HUES48 (cell line): ENCODE data around the gene SLC4A5.
"Not testable (repeated sequence)": the region's sequence is repeated elsewhere in the genome, so short reads cannot be mapped to it uniquely, and the experiment has no call there.

Experiments used
- H3K27ac ChIP-seq: one replicate; pipeline ENCODE4 v1.7.0; 2013; ENCODE audit warnings: low read depth, low read length, inconsistent platforms
- H3K27me3 ChIP-seq: 2 replicates; pipeline ENCODE4 v1.6.1; 2013; ENCODE audit warnings: mild to moderate bottlenecking, low read length; ENCODE audit not compliant: control insufficient read depth, insufficient read depth
- H3K36me3 ChIP-seq: 2 replicates; pipeline ENCODE4 v1.6.1; 2013; ENCODE audit warnings: low read length; ENCODE audit not compliant: control insufficient read depth, insufficient read depth
- H3K4me1 ChIP-seq: 2 replicates; pipeline ENCODE4 v1.6.1; 2013; ENCODE audit warnings: mild to moderate bottlenecking, low read length; ENCODE audit not compliant: control insufficient read depth, insufficient read depth
- H3K4me3 ChIP-seq: 2 replicates; pipeline ENCODE4 v1.5.1; 2013; ENCODE audit warnings: mild to moderate bottlenecking, low read depth, low read length
- H3K9ac ChIP-seq: 2 replicates; pipeline ENCODE4 v1.6.1; 2013; ENCODE audit warnings: mild to moderate bottlenecking, low read depth, low read length, moderate library complexity
- H3K9me3 ChIP-seq: 2 replicates; pipeline ENCODE4 v1.6.1; 2013; ENCODE audit warnings: low read length; ENCODE audit not compliant: control insufficient read depth, insufficient read depth

Gene SLC4A5

DNA sequence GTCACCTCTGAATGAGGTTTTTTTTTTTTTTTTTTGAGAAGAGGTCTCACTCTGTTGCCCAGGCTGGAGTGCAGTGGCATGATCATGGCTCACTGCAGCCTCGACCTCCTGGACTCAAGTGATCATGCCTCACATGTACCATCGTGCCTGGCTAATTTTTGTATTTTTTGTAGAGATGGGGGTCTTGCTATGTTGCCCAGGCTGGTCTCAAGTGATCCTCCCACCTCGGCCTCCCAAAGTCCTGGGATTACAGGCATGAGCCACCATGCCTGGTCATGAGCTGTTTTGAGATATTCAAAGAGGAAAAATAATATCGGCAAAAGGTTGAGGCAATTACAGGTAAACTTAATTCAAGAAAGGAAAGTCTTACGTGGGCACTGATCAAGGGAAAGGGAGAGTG, 113.4 kb downstream of the SLC4A5 start:
- H3K36me3 ChIP-seq, H3K27me3 ChIP-seq, H3K4me3 ChIP-seq, H3K9ac ChIP-seq, H3K4me1 ChIP-seq, H3K9me3 ChIP-seq, H3K27ac ChIP-seq: not testable (repeated sequence)

DNA sequence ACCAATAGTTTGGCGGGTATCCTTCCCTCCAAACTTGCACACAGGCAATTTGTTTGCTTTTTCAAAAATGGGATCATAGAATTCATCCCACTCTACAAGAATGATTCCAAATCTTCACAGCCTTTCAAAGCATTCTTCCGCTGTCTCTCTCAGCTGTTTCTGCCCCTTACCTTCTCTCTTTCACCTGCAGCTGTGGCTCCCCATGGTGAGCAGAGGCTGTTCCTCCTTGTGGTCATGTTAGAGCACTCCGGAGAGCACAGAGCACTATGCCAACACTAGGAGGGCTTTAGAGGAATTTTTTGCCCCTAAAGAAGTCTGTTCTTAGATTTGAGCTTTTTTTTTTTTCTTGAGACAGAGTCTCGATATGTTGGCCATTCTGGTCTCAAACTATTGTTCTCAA, 114.4 kb downstream of the SLC4A5 start:
- Histone ChIP-seq H3K36me3 (no peaks in the 10 kb centered on the region), H3K9me3 (no peaks in the 10 kb centered on the region), H3K4me3 (no peak overlapping the region), H3K27me3 (no peaks in the 10 kb centered on the region), H3K9ac (no peak overlapping the region), H3K27ac (no peak overlapping the region), H3K4me1 (peaks cover 2% of the 10 kb centered on the region; the same call in 1 of the 2 replicates)

DNA sequence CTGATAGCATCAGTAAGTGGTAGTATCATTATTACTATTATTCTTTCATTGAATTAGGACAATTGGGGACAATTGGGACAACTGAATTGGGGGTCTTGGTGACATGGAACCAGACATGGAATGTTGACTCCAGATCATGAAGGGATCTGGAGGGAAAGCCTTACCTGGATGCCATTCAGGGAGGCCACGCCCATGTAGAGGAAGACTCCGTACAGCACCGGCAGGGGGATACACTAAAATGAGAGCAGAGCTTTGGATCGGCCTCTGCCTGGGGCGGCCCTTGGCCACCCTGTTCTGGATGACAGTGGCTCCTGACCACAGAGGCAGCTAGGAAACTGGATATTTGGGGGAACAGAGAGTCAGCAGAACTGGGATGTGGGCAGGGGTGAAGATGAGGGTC, 115.6 kb downstream of the SLC4A5 start:
- H3K9ac ChIP-seq, result no peak overlapping the region

GRCh38 chr2:74226648-74227213, 116.5 kb downstream of the SLC4A5 start:
- H3K9ac ChIP-seq, result no peak overlapping the region
- no peak overlapping the region for H3K4me3 ChIP-seq
- no peaks in the 10 kb centered on the region for H3K36me3 ChIP-seq
- H3K9me3 ChIP-seq, result no peaks in the 10 kb centered on the region
- H3K27ac ChIP-seq, result no peak overlapping the region
- peaks cover 2% of the 10 kb centered on the region; the same call in 1 of the 2 replicates for H3K4me1 ChIP-seq
- no peaks in the 10 kb centered on the region for H3K27me3 ChIP-seq

More for the DNA sequence above, 115.6 kb downstream of the SLC4A5 start:
- Histone ChIP-seq H3K4me3 (no peak overlapping the region), H3K27ac (no peak overlapping the region), H3K27me3 (no peaks in the 10 kb centered on the region), H3K36me3 (no peaks in the 10 kb centered on the region), H3K9me3 (no peaks in the 10 kb centered on the region), H3K4me1 (peaks cover 2% of the 10 kb centered on the region; the same call in 1 of the 2 replicates)

DNA sequence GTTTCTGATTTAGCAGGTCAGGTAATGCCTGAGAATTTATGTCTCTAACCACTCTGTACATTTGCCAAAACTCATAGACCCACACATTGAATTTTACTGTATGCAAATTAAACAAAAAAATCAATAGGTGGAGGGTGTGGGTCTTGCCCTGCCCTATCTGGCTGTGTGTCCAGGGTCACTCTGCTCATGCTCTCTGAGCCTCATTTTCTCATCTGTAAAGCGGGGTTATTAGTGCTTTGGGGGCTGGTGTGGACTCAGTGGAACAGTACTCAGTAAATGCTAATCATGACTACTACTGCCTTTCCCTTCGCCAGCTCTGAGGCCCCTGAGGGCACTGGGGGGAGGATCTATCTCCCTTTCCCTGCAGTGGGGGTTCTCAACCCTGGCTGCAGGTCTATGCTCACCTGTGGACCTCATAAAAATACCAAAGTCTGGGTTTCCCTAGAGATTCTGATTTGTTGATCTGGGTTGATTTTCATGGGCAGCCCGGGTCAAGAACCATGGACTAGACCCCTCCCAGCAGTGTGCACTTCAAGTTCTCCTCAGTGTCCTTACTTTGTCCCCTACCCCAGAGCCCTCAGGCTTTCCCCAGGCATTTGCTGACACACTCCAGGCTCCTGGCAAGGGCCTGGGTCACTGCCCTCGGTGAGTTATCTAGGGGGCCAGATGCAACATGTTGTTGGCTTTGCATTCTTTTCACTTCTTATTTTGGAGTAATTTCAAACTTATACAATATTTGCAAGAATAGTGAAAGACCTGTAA, 117.3 kb downstream of the SLC4A5 start:
- Histone ChIP-seq H3K4me1 (peaks cover 2% of the 10 kb centered on the region; the same call in 1 of the 2 replicates), H3K27ac (no peak overlapping the region), H3K9ac (no peak overlapping the region), H3K27me3 (no peaks in the 10 kb centered on the region), H3K36me3 (no peaks in the 10 kb centered on the region), H3K4me3 (no peak overlapping the region), H3K9me3 (no peaks in the 10 kb centered on the region)

- Histone ChIP-seq H3K4me1 (peaks cover 2% of the 10 kb centered on the region; the same call in 1 of the 2 replicates), H3K9me3 (no peaks in the 10 kb centered on the region), H3K27me3 (no peaks in the 10 kb centered on the region), H3K36me3 (peaks cover 12% of the 10 kb centered on the region), H3K27ac (no peak overlapping the region), H3K4me3 (no peak overlapping the region), H3K9ac (no peak overlapping the region)
These were observed 119.1 kb downstream of the SLC4A5 start for GRCh38 chr2:74223941-74224770.

GRCh38 chr2:74222300-74222650, 120.9 kb downstream of the SLC4A5 start:
- no peak overlapping the region for H3K9ac ChIP-seq
- no peaks in the 10 kb centered on the region for H3K4me1 ChIP-seq
- no peaks in the 10 kb centered on the region for H3K27me3 ChIP-seq
- H3K9me3 ChIP-seq, result no peaks in the 10 kb centered on the region
- H3K4me3 ChIP-seq, result no peak overlapping the region
- H3K27ac ChIP-seq, result no peak overlapping the region
- peaks cover 29% of the 10 kb centered on the region for H3K36me3 ChIP-seq

DNA sequence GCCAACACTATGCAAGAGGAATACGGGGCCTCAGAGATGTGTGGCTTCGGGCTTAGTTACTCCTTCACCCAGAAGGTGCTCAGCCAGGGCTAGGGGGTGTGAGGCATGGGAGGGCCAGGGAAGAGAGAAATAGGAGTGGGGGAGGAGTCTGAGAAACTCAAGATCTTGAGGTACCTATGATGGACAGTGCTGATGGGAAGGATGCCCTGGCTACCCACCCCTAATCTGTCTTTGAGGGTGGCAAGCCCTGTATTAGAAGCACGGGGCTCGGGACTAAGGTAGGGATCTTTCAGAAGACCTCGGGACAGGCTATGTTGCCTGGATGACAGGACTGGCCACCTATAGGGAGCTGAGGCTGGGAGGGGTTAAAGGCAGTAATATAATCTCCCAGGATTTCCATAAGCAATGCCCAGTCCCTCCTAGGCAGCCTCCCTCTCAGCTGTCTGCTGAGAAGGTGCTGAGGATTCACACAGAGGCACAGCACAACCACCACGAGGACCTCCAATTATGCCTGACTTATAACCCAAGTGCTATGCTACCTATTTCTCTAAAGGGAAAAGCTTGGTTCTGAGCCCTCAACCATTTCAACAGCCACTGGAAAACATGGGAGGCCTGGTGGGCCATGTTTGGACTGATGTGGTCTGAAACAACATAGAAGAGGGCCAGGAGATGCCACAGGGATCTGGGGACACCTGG, 121.5 kb downstream of the SLC4A5 start:
- Histone ChIP-seq H3K27ac (no peak overlapping the region), H3K9me3 (no peaks in the 10 kb centered on the region), H3K9ac (no peak overlapping the region), H3K27me3 (no peaks in the 10 kb centered on the region), H3K4me1 (no peaks in the 10 kb centered on the region), H3K4me3 (no peak overlapping the region), H3K36me3 (peaks cover 34% of the 10 kb centered on the region)

DNA sequence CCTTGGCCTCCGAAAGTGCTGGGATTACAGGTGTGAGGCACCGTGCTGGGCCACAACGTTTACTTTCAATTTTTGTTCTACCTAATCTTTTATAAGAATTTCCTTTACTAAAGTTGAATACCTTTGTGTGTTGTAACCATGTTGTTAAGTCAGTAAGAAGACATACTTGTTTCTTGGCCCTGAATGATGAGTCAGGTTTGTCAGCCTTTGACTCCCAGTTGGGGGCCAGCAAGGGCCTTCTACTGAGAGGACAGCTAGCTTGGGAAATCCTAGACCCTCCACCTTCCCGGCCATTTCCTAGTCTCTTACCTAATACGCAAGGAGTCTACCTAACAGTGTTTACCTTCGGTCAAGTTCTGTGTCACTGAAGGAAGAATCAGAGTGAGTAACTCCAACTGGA, 122.1 kb downstream of the SLC4A5 start:
- Histone ChIP-seq H3K9ac (no peak overlapping the region), H3K27me3 (no peaks in the 10 kb centered on the region), H3K4me3 (no peak overlapping the region), H3K9me3 (no peaks in the 10 kb centered on the region), H3K4me1 (no peaks in the 10 kb centered on the region), H3K27ac (no peak overlapping the region), H3K36me3 (peaks cover 41% of the 10 kb centered on the region)

DNA sequence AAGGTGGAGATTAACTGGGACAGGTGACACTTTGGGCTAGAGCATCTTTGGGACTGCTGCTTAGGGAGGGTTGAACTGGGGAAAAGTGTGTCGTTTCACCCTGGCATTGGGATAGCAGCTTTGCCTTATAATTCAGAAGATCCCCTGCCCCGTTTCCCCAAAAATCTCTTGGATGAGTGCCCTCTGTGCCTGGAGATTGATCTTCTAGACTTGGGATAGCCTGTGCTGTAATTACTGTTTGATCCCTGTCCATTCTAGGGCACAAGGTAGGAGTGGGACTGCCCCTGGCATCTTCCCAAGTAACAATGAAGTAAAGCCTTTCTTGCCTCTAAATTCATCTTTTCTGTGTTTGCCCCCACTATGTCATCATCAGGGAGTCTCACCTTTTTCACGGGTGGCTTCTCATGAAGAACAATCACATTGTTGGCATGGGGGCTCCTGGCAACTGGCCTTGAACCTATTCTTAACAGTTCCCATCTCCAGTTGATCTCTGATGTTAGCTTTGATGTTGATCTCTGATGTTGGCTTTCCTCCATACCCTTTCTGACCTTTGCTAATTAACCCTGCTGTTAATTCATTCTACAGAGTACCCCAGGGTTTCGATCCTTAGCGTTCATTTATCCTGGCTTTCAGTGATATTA, 123.2 kb downstream of the SLC4A5 start:
- Histone ChIP-seq H3K27me3 (no peaks in the 10 kb centered on the region), H3K4me1 (no peaks in the 10 kb centered on the region), H3K4me3 (no peak overlapping the region), H3K9ac (no peak overlapping the region), H3K9me3 (no peaks in the 10 kb centered on the region), H3K27ac (no peak overlapping the region), H3K36me3 (peaks cover 51% of the 10 kb centered on the region)
